HEK293T (cell line): Measurements from ENCODE around the gene CYP3A4.

Experiments
- ARNT ChIP-seq: fragments of 450-650 bp; IDR thresholded peaks from 2 replicates; pipeline ENCODE4 v1.6.1; 2017; ENCODE audit warnings: mild to moderate bottlenecking
- CTBP1 ChIP-seq: fragments of 450-650 bp; IDR thresholded peaks from 2 replicates; pipeline ENCODE4 v1.6.1; 2016; ENCODE audit warnings: borderline replicate concordance
- ELF4 ChIP-seq: fragments of 450-650 bp; IDR thresholded peaks from 2 replicates; pipeline ENCODE4 v1.6.1; 2017; ENCODE audit warnings: antibody characterized with exemption
- FOXK2 ChIP-seq: fragments of 450-650 bp; IDR thresholded peaks from 2 replicates; pipeline ENCODE4 v1.6.1; 2016; ENCODE audit warnings: mild to moderate bottlenecking
- HDGF ChIP-seq: fragments of 450-650 bp; IDR thresholded peaks from 2 replicates; pipeline ENCODE4 v1.6.1; 2017; ENCODE audit warnings: antibody characterized with exemption, borderline replicate concordance
- LEF1 ChIP-seq: fragments of 450-650 bp; IDR thresholded peaks from 2 replicates; pipeline ENCODE4 v1.6.1; 2017; ENCODE audit warnings: mild to moderate bottlenecking, borderline replicate concordance
- PKNOX1 ChIP-seq: fragments of 450-650 bp; IDR thresholded peaks from 2 replicates; pipeline ENCODE4 v1.6.1; 2016
- SP1 ChIP-seq: fragments of 450-650 bp; IDR thresholded peaks from 2 replicates; pipeline ENCODE4 v1.6.1; 2017
- SUZ12 ChIP-seq: fragments of 450-650 bp; IDR thresholded peaks from 2 replicates; pipeline ENCODE4 v1.6.1; 2016; ENCODE audit warnings: mild to moderate bottlenecking
- ZNF384 ChIP-seq: fragments of 450-650 bp; IDR thresholded peaks from 2 replicates; pipeline ENCODE4 v1.6.1; 2016

GRCh38 chr7:99805641-99806040, 21.7 kb upstream of the CYP3A4 start:
- TF ChIP-seq ARNT = no peak
- TF ChIP-seq HDGF = no peak
- TF ChIP-seq CTBP1 = no peak
- no peak for TF ChIP-seq ELF4
- no peak for TF ChIP-seq SUZ12
- no peak for TF ChIP-seq SP1
- TF ChIP-seq LEF1 = no peak
- TF ChIP-seq PKNOX1 = no peak
- no peak for TF ChIP-seq ZNF384
- no peak for TF ChIP-seq FOXK2
